GM21390 (cell line): ENCODE data around the gene TRAFD1.

Source experiments
- ATAC-seq: cut with Tn5 transposase; IDR thresholded peaks from one replicate; pipeline ENCODE4 v1.9.1; 2021; ENCODE audit not compliant: unreplicated experiment

The TRAFD1 gene

DNA sequence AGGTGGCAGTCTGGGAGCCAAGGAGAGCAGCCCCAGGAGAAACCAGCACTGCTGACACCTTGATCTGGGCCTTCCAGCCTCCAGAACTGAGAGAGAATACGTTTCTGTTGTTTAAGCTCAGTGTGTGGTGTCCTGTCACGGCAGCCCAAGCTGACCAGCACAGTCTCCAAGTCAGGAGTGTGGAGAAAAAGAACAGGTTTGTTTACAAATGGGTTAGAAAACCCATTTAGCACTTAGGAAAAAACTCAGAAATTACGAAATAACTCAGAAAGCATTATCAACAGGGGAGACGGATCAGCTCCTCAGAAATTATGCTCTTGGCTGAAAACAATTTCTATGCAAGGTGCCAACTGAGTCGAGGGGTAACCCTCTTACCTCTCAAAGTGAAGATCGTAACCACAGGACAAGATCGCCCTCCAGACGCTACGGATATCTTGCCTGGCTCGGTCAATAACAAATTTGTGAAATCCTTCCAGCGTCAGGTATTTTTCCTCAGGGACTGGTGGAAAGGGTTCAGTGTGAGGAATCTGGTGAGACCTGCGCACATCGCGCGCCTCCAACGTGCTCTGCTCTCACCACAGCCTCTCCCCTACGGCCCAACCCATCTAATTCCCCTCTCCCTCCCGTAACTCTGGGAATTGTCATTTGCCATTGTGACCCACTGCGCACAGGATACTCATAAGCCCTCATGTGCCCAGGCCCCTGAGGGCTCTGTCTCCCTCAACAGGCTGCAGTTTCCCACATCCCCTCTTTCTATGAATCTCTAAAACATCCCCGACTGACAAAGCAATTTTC is 50.2 kb downstream of the TRAFD1 start:
- no peak for ATAC-seq

- no peak for ATAC-seq
These were observed 51.1 kb downstream of the TRAFD1 start for GRCh38 chr12:112176321-112177010.

GRCh38 chr12:112178796-112179195 is 53.4 kb downstream of the TRAFD1 start:
- no peak for ATAC-seq

DNA sequence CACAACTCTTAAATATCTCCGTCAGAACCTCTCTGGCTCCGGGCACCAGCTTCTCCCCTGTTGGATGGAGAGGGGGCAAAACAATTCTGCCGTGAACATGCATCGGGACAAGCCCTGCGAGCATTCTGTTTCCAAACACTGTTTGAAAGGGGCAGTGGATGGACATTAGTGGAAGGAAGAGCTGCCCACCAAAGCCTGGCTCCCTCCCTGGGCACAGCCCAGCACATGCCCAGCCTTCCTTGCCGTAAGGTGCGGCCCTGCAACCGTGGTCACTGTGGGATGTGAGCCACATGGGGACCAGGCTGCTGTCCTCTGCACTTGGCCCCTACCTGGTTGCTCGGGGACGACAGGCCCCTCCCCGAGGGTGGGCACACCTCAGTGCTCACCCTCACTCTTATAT is 54.0 kb downstream of the TRAFD1 start:
- ATAC-seq, result no peak

GRCh38 chr12:112179916-112180315 is 54.6 kb downstream of the TRAFD1 start:
- ATAC-seq, result no peak

DNA sequence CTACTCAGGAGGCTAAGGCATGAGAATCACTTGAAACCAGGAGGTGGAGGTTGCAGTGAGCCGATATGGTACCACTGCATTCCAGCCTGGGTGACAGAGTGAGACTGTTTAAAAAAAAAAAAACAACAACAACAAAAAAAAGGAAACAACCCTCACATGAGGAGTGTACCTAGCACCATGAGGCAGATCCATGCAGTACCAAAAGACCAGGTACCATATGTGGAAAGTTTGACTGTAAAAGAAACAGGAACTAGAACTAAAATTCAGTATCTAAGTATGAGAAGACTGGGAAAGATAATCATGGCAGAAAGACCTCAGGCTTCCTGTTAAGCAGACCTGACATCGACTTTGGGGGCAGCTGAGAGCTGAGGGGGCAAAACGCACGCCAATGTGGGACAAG is 55.1 kb downstream of the TRAFD1 start:
- ATAC-seq, result no peak

- ATAC-seq, result no peak
These were observed 57.1 kb downstream of the TRAFD1 start for GRCh38 chr12:112182499-112182898.

GRCh38 chr12:112183141-112184021 is 58.0 kb downstream of the TRAFD1 start:
- ATAC-seq, result no peak

- ATAC-seq, result no peak
These were observed 58.9 kb downstream of the TRAFD1 start for GRCh38 chr12:112184056-112184887.

GRCh38 chr12:112185093-112185923 is 59.9 kb downstream of the TRAFD1 start:
- ATAC-seq, result no peak

DNA sequence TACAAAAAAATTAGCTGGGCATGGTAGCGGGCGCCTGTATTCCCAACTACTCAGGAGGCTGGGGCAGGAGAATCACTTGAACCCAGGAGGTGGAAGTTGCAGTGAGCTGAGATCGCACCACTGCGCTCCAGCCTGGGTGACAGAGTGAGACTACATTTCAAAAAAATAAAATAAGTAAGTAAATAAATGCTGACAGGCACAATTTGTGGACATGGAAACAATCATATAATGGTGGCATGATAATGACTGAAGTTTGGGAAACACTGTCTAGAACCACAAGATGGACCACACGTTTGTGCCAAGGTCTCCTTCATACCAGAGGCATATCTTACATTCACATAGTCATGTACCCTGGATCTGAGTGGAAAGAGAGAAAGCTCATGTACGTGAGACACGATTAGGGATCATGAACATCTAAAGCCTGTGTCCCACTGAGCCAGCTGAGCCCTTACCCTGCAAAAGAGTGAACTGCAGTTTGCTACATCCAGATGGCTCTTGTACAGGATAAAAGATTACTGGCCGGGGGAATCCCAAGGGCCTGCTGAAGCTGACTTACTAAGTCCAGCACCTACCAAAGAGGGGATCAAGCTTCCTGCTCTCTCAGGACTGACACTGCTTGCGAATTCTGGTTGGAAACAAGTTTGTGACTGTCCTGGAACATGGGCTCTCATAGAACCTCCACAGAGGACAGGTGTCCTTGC is 62.9 kb downstream of the TRAFD1 start:
- no peak for ATAC-seq

DNA sequence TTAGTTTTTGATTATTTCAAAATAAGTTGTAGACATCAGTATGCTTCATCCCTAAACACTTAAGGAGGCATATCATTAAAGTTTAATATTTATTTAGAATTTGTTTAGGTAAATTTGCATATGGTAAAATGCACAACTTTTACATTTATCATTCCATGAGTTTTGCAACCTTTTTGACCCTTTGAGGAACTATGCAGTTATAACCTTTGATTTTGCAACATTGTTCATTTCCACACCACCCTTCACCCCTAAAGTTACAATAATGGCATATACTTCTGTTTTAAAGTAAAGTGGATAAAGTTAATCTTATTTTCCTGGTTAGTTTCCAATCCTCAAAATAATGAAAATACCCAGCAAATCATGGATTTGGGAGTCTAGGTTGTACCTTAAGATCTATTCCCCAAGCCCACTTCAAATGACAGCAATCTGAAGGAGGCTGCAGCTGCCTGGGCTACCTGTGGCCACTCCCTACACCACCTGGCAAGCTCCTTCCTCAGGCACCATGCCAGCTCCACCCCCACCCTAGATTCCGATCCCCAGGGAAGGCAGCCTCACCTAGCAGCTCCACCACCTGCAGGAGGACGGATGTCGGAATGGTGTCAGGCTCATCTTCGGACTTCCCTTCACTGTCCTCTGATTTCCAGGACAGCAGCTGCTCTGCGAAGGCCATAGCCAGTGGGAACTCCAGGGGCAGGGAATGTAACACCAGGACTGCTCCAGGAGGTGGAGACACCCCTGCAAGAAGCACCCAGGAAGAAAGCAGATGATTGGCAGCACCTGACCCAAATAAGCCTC is 65.1 kb downstream of the TRAFD1 start:
- no peak for ATAC-seq

DNA sequence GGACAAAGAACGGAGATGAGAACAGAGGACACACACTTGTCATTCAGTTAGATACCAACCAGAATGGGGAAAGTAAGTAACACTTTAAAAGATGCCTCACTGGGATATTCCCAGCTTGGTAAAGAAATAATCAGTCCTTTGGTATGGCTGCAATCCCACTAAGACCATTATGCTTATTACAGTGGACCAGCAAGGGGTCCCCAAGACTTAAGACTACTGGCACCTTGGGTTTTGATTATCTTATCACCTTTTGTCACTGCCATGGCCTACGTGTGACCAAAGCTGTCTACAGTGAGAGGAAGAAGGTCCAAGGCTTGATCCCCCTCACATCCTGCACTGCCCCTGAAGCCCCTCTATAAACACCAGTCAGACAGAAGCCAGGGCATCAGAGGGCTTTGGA is 65.8 kb downstream of the TRAFD1 start:
- ATAC-seq, result no peak

DNA sequence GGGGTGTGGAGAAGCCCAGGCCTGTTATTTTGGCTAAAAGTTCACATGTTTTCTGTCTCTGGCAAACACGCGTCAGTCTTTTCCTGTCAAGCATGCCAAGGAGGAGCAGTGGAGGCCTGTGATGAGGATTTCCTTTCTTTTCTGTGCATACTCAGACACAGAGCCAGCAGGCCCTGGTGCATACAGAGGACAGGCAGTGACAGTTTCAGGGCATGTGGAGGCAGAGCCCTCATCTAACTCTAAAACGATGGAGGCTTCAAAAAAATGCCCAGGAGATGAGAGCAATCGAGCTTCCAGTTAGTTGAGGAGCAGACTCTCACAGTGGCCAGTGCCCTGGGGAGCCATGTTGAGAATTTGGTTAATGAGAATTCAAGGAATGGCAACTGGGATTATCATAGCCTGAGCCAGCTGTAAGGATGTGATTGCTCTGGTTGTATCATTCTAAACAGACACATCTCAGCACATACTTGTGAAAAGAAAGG is 66.5 kb downstream of the TRAFD1 start:
- no peak for ATAC-seq

GRCh38 chr12:112192475-112192874 is 67.1 kb downstream of the TRAFD1 start:
- ATAC-seq, result no peak

GRCh38 chr12:112194601-112195247 is 69.4 kb downstream of the TRAFD1 start:
- no peak for ATAC-seq

GRCh38 chr12:112196196-112196875 is 71.0 kb downstream of the TRAFD1 start:
- ATAC-seq, result no peak
